Erythroblast (primary cell): ENCODE results near the gene FUT7.

Experiments used
- GATA1 ChIP-seq: IDR thresholded peaks from 2 replicates; pipeline ENCODE4 v1.6.1; 2011; ENCODE audit warnings: low read depth, mild to moderate bottlenecking, control low read depth, low read length, moderate library complexity
- POLR2A ChIP-seq: IDR thresholded peaks from 2 replicates; pipeline ENCODE4 v1.6.1; 2011; ENCODE audit warnings: mild to moderate bottlenecking, low read length

DNA sequence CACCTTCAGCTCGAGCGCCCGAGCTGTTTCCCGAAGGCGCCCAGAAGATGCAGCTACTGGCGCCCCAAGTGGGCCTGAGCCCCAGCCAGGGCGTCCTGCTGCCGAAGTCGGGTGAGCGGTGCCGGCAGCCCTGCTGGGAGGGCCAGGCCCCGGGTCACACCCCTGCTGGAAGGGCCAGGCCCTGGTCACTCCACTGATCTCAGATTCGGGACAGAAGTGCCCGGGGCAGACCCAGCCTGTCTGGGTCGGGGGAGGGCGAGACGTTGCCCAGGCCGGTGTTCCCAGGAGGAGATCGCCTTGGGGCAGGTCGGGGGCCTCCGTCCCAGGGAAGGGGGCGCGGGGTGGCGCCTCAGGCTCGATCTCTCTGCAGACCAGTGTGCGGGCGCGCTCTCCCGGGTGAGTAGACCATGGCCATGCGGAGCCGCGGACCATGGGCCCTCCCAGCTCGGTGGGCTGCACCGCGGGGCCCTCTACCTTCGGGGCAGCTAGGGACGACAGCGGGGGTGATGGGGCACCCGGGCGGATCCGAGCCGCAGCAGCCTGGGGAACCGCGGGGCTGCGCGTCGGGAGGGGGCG is 46.8 kb downstream of the FUT7 start:
- TF ChIP-seq POLR2A (no peak), GATA1 (no peak)
